GM12878 (cell line): Measurements from ENCODE around the gene GPC6. TPM values are rescaled to one million over a fixed set of nuclear protein-coding genes. Genes with fewer than 3 reads are reported as not detected.

Source experiments
- EP300 ChIP-seq, 2 experiments: fragments of 150-350 bp in 1 of 2; IDR thresholded peaks; 2 replicates each; pipeline ENCODE4 v1.6.1; 2011 to 2012; ENCODE audit warnings: low read depth in 2 of 2, low read length in 2 of 2, borderline replicate concordance in 1 of 2, improper control_type of control experiment in 1 of 2, inconsistent platforms in 1 of 2; ENCODE audit not compliant: control insufficient read depth in 1 of 2
- FOXM1 ChIP-seq: IDR thresholded peaks from 2 replicates; pipeline ENCODE4 v1.6.1; 2012; ENCODE audit warnings: low read depth, mild to moderate bottlenecking, inconsistent platforms, low read length, moderate library complexity
- MEF2B ChIP-seq: fragments of 450-650 bp; IDR thresholded peaks from 2 replicates; pipeline ENCODE4 v1.6.1; 2018; ENCODE audit warnings: mild to moderate bottlenecking, moderate library complexity; ENCODE audit not compliant: partially characterized antibody, poor library complexity, severe bottlenecking
- MTA3 ChIP-seq: IDR thresholded peaks from 2 replicates; pipeline ENCODE4 v1.6.1; 2012; ENCODE audit warnings: low read length, inconsistent platforms, borderline replicate concordance
- NRF1 ChIP-seq: conservative IDR thresholded peaks from 2 replicates; pipeline ENCODE4 v1.6.1; 2011; ENCODE audit warnings: mild to moderate bottlenecking, low read depth, low read length, improper control_type of control experiment
- POLR2AphosphoS2 ChIP-seq: IDR thresholded peaks from 2 replicates; pipeline ENCODE4 v1.6.1; 2011; ENCODE audit warnings: low read depth, mild to moderate bottlenecking, low read length, improper control_type of control experiment, moderate library complexity
- RCOR1 ChIP-seq: conservative IDR thresholded peaks from 2 replicates; pipeline ENCODE4 v1.6.1; 2012; ENCODE audit warnings: low read depth, low read length, improper control_type of control experiment
- ZNF622 ChIP-seq: fragments of 450-650 bp; IDR thresholded peaks from 2 replicates; pipeline ENCODE4 v1.6.1; 2017; ENCODE audit warnings: mild to moderate bottlenecking, inconsistent platforms
- polyA plus RNA-seq, 11 experiments: library from polyadenylated mRNA; depleted of rRNA in 4 of 11; unstranded in 6 of 11; stranded (reverse) in 5 of 11; fragments of >200 nt; fragmentation: Nextera tagmentation in 4 of 11; fragmentation: Illumina TruSeq in 1 of 11; extraction: Ambion mirVana in 4 of 11; extraction: Trizol in 1 of 11; gene quantifications; 1 replicate in 1 of 11; 2 replicates in 10 of 11; pipeline versions ENCODE4 v1.2.1 to v1.2.3, GENCODE V29; 2011 to 2016; ENCODE audit warnings: inconsistent platforms in 2 of 11, missing spikeins in 2 of 11, low read depth in 1 of 11
- total RNA-seq, 4 experiments: library from RNA; depleted of rRNA in 3 of 4; stranded (reverse); fragments of >200 nt in 3 of 4; fragmentation: Illumina TruSeq in 1 of 4; extraction: Trizol in 1 of 4; gene quantifications; 2 replicates each; pipeline versions ENCODE4 v1.2.1 to v1.2.3, GENCODE V29; 2013 to 2021
- TF ChIP-seq, protein P1 (sequence below): fragments of 450-650 bp; IDR thresholded peaks from 2 replicates; pipeline ENCODE4 v1.6.1; 2018; ENCODE audit warnings: mild to moderate bottlenecking, low read depth, moderate library complexity; ENCODE audit not compliant: partially characterized antibody
- TF ChIP-seq, protein P2 (sequence below): fragments of 450-650 bp; IDR thresholded peaks from 2 replicates; pipeline ENCODE4 v1.6.1; 2014; ENCODE audit warnings: mild to moderate bottlenecking
- TF ChIP-seq, protein P3 (sequence below): fragments of 450-650 bp; IDR thresholded peaks from 2 replicates; pipeline ENCODE4 v1.6.1; 2017; ENCODE audit warnings: antibody characterized with exemption, mild to moderate bottlenecking, moderate library complexity

The GPC6 gene
- total and polyA plus RNA-seq, 10 of the 15 experiments (the other 5 are each of a cell fraction or from before 2014, with no cell fraction given), result 0.03 to 0.04 (median 0.03) TPM; not detected in 7

DNA sequence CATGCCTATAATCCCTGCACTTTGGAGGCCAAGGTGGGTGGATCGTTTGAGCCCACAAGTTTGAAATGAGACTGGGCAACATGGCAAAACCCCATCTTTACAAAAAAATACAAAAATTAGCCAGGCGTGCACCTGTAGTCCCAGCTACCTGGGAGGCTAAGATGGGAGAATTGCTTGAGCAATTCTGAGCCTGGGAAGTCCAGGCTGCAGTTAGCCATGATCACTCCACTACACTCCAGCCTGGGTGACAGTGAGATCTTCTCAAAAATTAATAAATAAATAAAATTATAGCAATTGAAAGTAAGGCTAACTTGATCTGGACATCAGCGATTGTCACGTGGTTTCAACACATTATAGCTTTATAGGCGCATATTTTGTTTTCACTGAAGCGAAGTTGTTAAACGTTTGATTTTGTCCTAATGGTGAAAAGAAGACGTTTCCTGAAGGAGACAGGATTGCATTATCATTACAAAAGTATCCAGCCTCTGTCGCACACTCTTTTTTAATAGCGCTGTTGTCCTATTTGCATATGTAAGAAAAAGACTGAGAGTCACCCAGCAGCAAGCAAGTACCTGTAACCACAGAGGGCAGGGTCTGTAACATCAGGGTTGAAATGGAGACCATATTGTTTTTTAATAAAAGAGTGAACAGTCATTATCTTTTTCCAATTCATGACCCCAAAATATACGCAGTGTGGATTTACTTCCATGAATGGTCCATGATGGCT is 917.2 kb downstream of the GPC6 start (continued):
- TF ChIP-seq, protein P1, sequence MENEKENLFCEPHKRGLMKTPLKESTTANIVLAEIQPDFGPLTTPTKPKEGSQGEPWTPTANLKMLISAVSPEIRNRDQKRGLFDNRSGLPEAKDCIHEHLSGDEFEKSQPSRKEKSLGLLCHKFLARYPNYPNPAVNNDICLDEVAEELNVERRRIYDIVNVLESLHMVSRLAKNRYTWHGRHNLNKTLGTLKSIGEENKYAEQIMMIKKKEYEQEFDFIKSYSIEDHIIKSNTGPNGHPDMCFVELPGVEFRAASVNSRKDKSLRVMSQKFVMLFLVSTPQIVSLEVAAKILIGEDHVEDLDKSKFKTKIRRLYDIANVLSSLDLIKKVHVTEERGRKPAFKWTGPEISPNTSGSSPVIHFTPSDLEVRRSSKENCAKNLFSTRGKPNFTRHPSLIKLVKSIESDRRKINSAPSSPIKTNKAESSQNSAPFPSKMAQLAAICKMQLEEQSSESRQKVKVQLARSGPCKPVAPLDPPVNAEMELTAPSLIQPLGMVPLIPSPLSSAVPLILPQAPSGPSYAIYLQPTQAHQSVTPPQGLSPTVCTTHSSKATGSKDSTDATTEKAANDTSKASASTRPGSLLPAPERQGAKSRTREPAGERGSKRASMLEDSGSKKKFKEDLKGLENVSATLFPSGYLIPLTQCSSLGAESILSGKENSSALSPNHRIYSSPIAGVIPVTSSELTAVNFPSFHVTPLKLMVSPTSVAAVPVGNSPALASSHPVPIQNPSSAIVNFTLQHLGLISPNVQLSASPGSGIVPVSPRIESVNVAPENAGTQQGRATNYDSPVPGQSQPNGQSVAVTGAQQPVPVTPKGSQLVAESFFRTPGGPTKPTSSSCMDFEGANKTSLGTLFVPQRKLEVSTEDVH, result no peak
- TF ChIP-seq, protein P2, sequence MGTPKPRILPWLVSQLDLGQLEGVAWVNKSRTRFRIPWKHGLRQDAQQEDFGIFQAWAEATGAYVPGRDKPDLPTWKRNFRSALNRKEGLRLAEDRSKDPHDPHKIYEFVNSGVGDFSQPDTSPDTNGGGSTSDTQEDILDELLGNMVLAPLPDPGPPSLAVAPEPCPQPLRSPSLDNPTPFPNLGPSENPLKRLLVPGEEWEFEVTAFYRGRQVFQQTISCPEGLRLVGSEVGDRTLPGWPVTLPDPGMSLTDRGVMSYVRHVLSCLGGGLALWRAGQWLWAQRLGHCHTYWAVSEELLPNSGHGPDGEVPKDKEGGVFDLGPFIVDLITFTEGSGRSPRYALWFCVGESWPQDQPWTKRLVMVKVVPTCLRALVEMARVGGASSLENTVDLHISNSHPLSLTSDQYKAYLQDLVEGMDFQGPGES, result no peak
- no peak for TF ChIP-seq MTA3
- TF ChIP-seq EP300 (IDR thresholded peaks at IDR 0.05; ENCODE audit: borderline replicate concordance in 1 of 2, control insufficient read depth in 1 of 2, low read depth in 2 of 2, low read length in 2 of 2), result no peak
- no peak for TF ChIP-seq POLR2AphosphoS2
- no peak for TF ChIP-seq FOXM1
- TF ChIP-seq RCOR1, result no peak
- no peak for TF ChIP-seq ZNF622
- TF ChIP-seq MEF2B, result no peak
- no peak for TF ChIP-seq NRF1
- TF ChIP-seq, protein P3, sequence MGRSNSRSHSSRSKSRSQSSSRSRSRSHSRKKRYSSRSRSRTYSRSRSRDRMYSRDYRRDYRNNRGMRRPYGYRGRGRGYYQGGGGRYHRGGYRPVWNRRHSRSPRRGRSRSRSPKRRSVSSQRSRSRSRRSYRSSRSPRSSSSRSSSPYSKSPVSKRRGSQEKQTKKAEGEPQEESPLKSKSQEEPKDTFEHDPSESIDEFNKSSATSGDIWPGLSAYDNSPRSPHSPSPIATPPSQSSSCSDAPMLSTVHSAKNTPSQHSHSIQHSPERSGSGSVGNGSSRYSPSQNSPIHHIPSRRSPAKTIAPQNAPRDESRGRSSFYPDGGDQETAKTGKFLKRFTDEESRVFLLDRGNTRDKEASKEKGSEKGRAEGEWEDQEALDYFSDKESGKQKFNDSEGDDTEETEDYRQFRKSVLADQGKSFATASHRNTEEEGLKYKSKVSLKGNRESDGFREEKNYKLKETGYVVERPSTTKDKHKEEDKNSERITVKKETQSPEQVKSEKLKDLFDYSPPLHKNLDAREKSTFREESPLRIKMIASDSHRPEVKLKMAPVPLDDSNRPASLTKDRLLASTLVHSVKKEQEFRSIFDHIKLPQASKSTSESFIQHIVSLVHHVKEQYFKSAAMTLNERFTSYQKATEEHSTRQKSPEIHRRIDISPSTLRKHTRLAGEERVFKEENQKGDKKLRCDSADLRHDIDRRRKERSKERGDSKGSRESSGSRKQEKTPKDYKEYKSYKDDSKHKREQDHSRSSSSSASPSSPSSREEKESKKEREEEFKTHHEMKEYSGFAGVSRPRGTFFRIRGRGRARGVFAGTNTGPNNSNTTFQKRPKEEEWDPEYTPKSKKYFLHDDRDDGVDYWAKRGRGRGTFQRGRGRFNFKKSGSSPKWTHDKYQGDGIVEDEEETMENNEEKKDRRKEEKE, result no peak
